Endodermal cell (in vitro differentiated cells): ENCODE results near the gene ITGB1. TPM values are rescaled to one million over a fixed set of nuclear protein-coding genes. Genes with fewer than 3 reads are reported as not detected.
"Not testable (repeated sequence)": the region's sequence is repeated elsewhere in the genome, so short reads cannot be mapped to it uniquely, and the experiment has no call there.

Source experiments
- DNase-seq: peaks from one replicate; pipeline ENCODE4 v3.0.0-alpha.2; 2017
- H3K27ac ChIP-seq: 2 replicates; pipeline ENCODE4 v1.5.1; 2013; ENCODE audit warnings: mild to moderate bottlenecking, low read depth, low read length, moderate library complexity
- H3K27me3 ChIP-seq: 2 replicates; pipeline ENCODE4 v1.6.1; 2013; ENCODE audit warnings: mild to moderate bottlenecking, low read length, moderate library complexity; ENCODE audit not compliant: insufficient read depth, control insufficient read depth, poor library complexity, severe bottlenecking
- H3K36me3 ChIP-seq: 2 replicates; pipeline ENCODE4 v1.7.0; 2013; ENCODE audit warnings: mild to moderate bottlenecking, low read length, moderate library complexity; ENCODE audit not compliant: control insufficient read depth, insufficient read depth
- H3K4me1 ChIP-seq: one replicate; pipeline ENCODE4 v1.7.0; 2013; ENCODE audit warnings: low read length; ENCODE audit not compliant: control insufficient read depth, insufficient read depth
- H3K4me3 ChIP-seq: 2 replicates; pipeline ENCODE4 v1.5.1; 2013; ENCODE audit warnings: mild to moderate bottlenecking, low read length, moderate library complexity
- H3K9ac ChIP-seq: 2 replicates; pipeline ENCODE4 v1.6.1; 2013; ENCODE audit warnings: mild to moderate bottlenecking, low read length, moderate library complexity; ENCODE audit not compliant: poor library complexity, severe bottlenecking; ENCODE audit errors: extremely low read depth
- H3K9me3 ChIP-seq: 2 replicates; pipeline ENCODE4 v1.6.1; 2013; ENCODE audit warnings: mild to moderate bottlenecking, low read length, moderate library complexity; ENCODE audit not compliant: control insufficient read depth
- H3K27ac Mint-ChIP-seq: 2 replicates; pipeline ENCODE4 v1.8.0; 2020; ENCODE audit warnings: mixed read lengths
- H3K27me3 Mint-ChIP-seq: 2 replicates; pipeline ENCODE4 v1.8.0; 2021; ENCODE audit warnings: mild to moderate bottlenecking, mixed read lengths; ENCODE audit not compliant: insufficient read depth
- H3K36me3 Mint-ChIP-seq: 2 replicates; pipeline ENCODE4 v1.8.0; 2020; ENCODE audit warnings: low read depth, mixed read lengths
- H3K4me1 Mint-ChIP-seq: 2 replicates; pipeline ENCODE4 v1.8.0; 2020; ENCODE audit warnings: mixed read lengths
- H3K4me3 Mint-ChIP-seq: 2 replicates; pipeline ENCODE4 v1.8.0; 2020; ENCODE audit warnings: mild to moderate bottlenecking, moderate library complexity, mixed read lengths
- H3K9me3 Mint-ChIP-seq: 2 replicates; pipeline ENCODE4 v1.8.0; 2020; ENCODE audit warnings: mild to moderate bottlenecking, mixed read lengths
- CTCF ChIP-seq: fragments of 200-600 bp; sonication (generic); conservative IDR thresholded peaks from 2 replicates; pipeline ENCODE4 v1.5.0; 2021; ENCODE audit warnings: antibody characterized with exemption, mild to moderate bottlenecking
- WGBS, 2 experiments: methylation state at CpG; one replicate each; pipeline versions ENCODE4 v1.1.5 to v1.1.7; 2013; ENCODE audit warnings: missing lambda C conversion rate in 2 of 2, mixed read lengths in 1 of 2; ENCODE audit not compliant: insufficient coverage in 1 of 2, insufficient read length in 1 of 2; 5-methylcytosine and 5-hydroxymethylcytosine counted together
- total RNA-seq, 2 donors: library from RNA; stranded (reverse); fragmentation: NEBNext Ultra II Directional in 1 of 2; extraction: Animal tissue kit (Norgen Biotek cat#: 25700) in 1 of 2; gene quantifications; 2 replicates in 1 of 2; 3 replicates in 1 of 2; pipeline ENCODE4 v1.2.1, GENCODE V29; 2021

ITGB1 gene
- total RNA-seq, 2 donors from 2014 or later, result 239 to 285 TPM

GRCh38 chr10:33005322-33006301 is 47.6 kb upstream of the ITGB1 start:
- Histone ChIP-seq H3K36me3 (no peaks in the 10 kb centered on the region), H3K9me3 (no peaks in the 10 kb centered on the region), H3K9ac (no peak overlapping the region), H3K4me3 (peak overlapping the region; percentile 64), H3K27ac (peak overlapping the region; percentile 68), H3K27me3 (no peaks in the 10 kb centered on the region), H3K4me1 (peaks cover 3% of the 10 kb centered on the region)
- Mint-ChIP-seq H3K36me3 (no peaks in the 10 kb centered on the region), H3K4me3 (peak overlapping the region; percentile 50), H3K9me3 (no peaks in the 10 kb centered on the region), H3K27ac (peak overlapping the region; percentile 79), H3K4me1 (peaks cover 15% of the 10 kb centered on the region), H3K27me3 (no peaks in the 10 kb centered on the region)
- DNase-seq, result peak; percentile 92
- TF ChIP-seq CTCF, result no peak
- WGBS, 2 experiments, result 18 to 20% methylated on average over 10 to 34 of the region's 34 CpGs

- DNase-seq, result no peak
- 60 to 93% methylated on average over 2 to 4 of the region's 4 CpGs for WGBS, 2 experiments
- H3K4me1 ChIP-seq, result no peaks in the 10 kb centered on the region
- no peaks in the 10 kb centered on the region for H3K27me3 ChIP-seq
- H3K9me3 ChIP-seq, result no peaks in the 10 kb centered on the region
- Mint-ChIP-seq H3K36me3 (no peaks in the 10 kb centered on the region), H3K4me3 (no peak overlapping the region), H3K9me3 (peaks cover 3% of the 10 kb centered on the region), H3K27ac (no peak overlapping the region), H3K4me1 (peaks cover 6% of the 10 kb centered on the region), H3K27me3 (no peaks in the 10 kb centered on the region)
- no peak for TF ChIP-seq CTCF
- H3K27ac ChIP-seq, result no peak overlapping the region
- H3K36me3 ChIP-seq, result no peaks in the 10 kb centered on the region
- no peak overlapping the region for H3K9ac ChIP-seq
- H3K4me3 ChIP-seq, result no peak overlapping the region
Observed at GRCh38 chr10:33001908-33002492, 44.0 kb upstream of the ITGB1 start.

- not testable (repeated sequence) for H3K27ac ChIP-seq, H3K27ac Mint-ChIP-seq
- WGBS, 2 experiments, result 84 to 95% methylated on average over 7 to 9 of the region's 9 CpGs
Observed at GRCh38 chr10:32998060-32998581, 40.1 kb upstream of the ITGB1 start.

More at GRCh38 chr10:32998060-32998581, 40.1 kb upstream of the ITGB1 start:
- H3K9me3 ChIP-seq, H3K27me3 Mint-ChIP-seq, H3K36me3 Mint-ChIP-seq, DNase-seq, H3K4me1 Mint-ChIP-seq, H3K4me3 ChIP-seq, H3K9ac ChIP-seq, H3K9me3 Mint-ChIP-seq, H3K36me3 ChIP-seq, H3K4me1 ChIP-seq, H3K27me3 ChIP-seq, H3K4me3 Mint-ChIP-seq: not testable (repeated sequence)
